Measurements from ENCODE around the gene DDR1. TPM values are rescaled to one million over a fixed set of nuclear protein-coding genes. Genes with fewer than 3 reads are reported as not detected.

Gene DDR1
- total RNA-seq, 4 donors from 2014 or later, result 149 to 322 (median 230) TPM

GRCh38 chr6:30840084-30840934 is 44.0 kb upstream of the DDR1 start:
- in situ Hi-C loops (cut with MboI; ENCODE audit: low pct_ligation_motif_present in 1 of 4, low pct_unique_long_range_greater_than_20kb in 1 of 4, low sequenced_read_pairs in 3 of 4) (no loop called here), intact Hi-C loops (cut with DNase I; ENCODE audit: low total_unique reads) (loop anchor here (5.0 kb wide), 1 partner anchor 682 kb away; no protein-coding TSS in a partner anchor)
- no peak overlapping the region for H3K4me3 ChIP-seq
- H3K27ac ChIP-seq, result peak overlapping the region; percentile 72 to 79 (median 73)
- no peaks in the 10 kb centered on the region for H3K36me3 ChIP-seq
- TF ChIP-seq CTCF (IDR thresholded peaks at IDR 0.05) (no peak), POLR2AphosphoS5 (IDR thresholded peaks at IDR 0.05) (no peak), EP300 (IDR thresholded peaks at IDR 0.05; ENCODE audit: low read depth) (no peak), POLR2A (IDR thresholded peaks at IDR 0.05) (no peak)
- DNase-seq, result peak; percentile 24
- H3K9me3 ChIP-seq, result no peaks in the 10 kb centered on the region
- H3K4me1 ChIP-seq, result peaks cover 0 to 34% (median 11%) of the 10 kb centered on the region in 4 donors
- WGBS, 2 donors (ENCODE audit: low coverage in 1 of 2), result 45 to 50% methylated on average over 4 to 9 of the region's 9 CpGs
- H3K27me3 ChIP-seq, result no peaks in the 10 kb centered on the region

- Histone ChIP-seq H3K27me3 (no peaks in the 10 kb centered on the region), H3K4me3 (no peak overlapping the region), H3K4me1 (peaks cover 0 to 34% (median 11%) of the 10 kb centered on the region in 4 donors), H3K36me3 (no peaks in the 10 kb centered on the region), H3K9me3 (no peaks in the 10 kb centered on the region), H3K27ac (peak overlapping the region in 2 of 4 donors; percentile 73 to 79)
- no peak for DNase-seq
- intact Hi-C loops (cut with DNase I; ENCODE audit: low total_unique reads) (loop anchor here (5.0 kb wide), 1 partner anchor 681 kb away; no protein-coding TSS in a partner anchor), in situ Hi-C loops (cut with MboI; ENCODE audit: low pct_ligation_motif_present in 1 of 4, low pct_unique_long_range_greater_than_20kb in 1 of 4, low sequenced_read_pairs in 3 of 4) (no loop called here)
- TF ChIP-seq POLR2AphosphoS5 (IDR thresholded peaks at IDR 0.05), result no peak
- no peak for TF ChIP-seq CTCF (IDR thresholded peaks at IDR 0.05)
- no peak for TF ChIP-seq POLR2A (IDR thresholded peaks at IDR 0.05)
- no peak for TF ChIP-seq EP300 (IDR thresholded peaks at IDR 0.05; ENCODE audit: low read depth)
- 29 to 68% methylated on average over 1 to 4 of the region's 4 CpGs for WGBS, 2 donors (ENCODE audit: low coverage in 1 of 2)
These were observed 43.2 kb upstream of the DDR1 start for GRCh38 chr6:30840935-30841643.

GRCh38 chr6:30841644-30842504 is 42.4 kb upstream of the DDR1 start:
- 49 to 75% methylated on average over 2 to 6 of the region's 6 CpGs for WGBS, 2 donors (ENCODE audit: low coverage in 1 of 2)
- no peak for DNase-seq
- Histone ChIP-seq H3K4me3 (no peak overlapping the region), H3K4me1 (peaks cover 0 to 34% (median 11%) of the 10 kb centered on the region in 4 donors), H3K27me3 (no peaks in the 10 kb centered on the region), H3K27ac (no peak overlapping the region), H3K36me3 (no peaks in the 10 kb centered on the region), H3K9me3 (no peaks in the 10 kb centered on the region)
- intact Hi-C loops (cut with DNase I; ENCODE audit: low total_unique reads) (loop anchor here (5.0 kb wide), 1 partner anchor 680 kb away; no protein-coding TSS in a partner anchor), in situ Hi-C loops (cut with MboI; ENCODE audit: low pct_ligation_motif_present in 1 of 4, low pct_unique_long_range_greater_than_20kb in 1 of 4, low sequenced_read_pairs in 3 of 4) (no loop called here)
- no peak for TF ChIP-seq POLR2A (IDR thresholded peaks at IDR 0.05)
- no peak for TF ChIP-seq EP300 (IDR thresholded peaks at IDR 0.05; ENCODE audit: low read depth)
- no peak for TF ChIP-seq CTCF (IDR thresholded peaks at IDR 0.05)
- no peak for TF ChIP-seq POLR2AphosphoS5 (IDR thresholded peaks at IDR 0.05)
